Stimulated activated CD4-positive, alpha-beta T cell treated with anti-CD3 and anti-CD28 coated beads, Interleukin-15, amount 100 ng/mL, for 24 hours (primary cell): Measurements from ENCODE around the gene PNMA3.
"Not testable (repeated sequence)": the region's sequence is repeated elsewhere in the genome, so short reads cannot be mapped to it uniquely, and the experiment has no call there.

Experiments
- DNase-seq: peaks from one replicate; pipeline ENCODE4 v3.0.0-alpha.2; 2020

Gene PNMA3

DNA sequence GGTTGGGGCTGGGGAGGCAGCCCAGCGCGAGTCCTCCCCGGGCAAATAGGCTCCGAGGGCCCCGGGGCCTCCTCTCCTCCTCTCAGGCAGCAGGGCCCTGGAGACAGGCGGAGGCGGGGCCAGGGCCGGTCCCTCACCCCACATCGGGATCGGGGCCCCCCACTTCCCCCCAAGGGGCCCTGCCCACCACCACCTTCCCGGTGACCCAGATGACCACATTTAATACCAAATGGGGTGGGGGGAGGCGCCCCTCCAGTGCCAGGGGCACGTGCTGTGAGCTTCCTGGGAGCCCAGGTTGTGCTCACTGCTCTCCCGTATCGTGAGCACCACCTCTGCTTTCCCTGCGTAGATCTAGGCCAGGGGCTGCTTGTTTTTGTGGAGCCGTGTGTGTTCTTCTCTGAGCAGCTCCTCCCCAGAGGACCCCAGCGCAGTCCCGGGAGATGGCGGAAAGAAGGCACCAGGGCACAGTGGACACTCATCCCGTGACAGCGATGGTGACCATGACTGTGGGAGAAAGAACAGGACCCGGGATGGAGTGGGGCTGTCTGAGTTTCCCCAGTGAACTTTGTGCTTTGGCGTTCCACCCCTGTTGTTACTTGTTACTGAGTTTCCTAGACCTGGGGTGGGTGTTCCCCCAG is 18.1 kb downstream of the PNMA3 start:
- no peak for DNase-seq

DNA sequence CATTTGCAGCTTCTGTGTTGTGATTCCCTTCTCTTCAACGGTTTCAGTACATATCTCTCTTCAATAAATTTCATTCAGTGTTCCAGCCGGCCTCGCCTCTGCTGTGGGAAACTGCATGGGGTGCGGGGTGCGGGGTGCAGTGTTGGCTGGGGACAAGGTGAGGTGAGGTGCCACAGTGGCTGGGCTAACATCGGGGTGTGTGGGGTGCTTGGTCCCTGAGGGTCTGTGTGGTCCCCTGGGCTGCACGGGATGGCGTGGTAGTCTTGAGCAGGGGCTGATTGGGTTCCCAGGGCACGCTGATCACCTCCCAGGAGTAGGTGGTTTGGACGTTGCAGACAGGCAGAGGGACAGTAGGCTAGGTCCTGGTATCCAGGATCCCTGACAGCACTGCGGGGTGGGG is 18.7 kb downstream of the PNMA3 start:
- DNase-seq = no peak

DNA sequence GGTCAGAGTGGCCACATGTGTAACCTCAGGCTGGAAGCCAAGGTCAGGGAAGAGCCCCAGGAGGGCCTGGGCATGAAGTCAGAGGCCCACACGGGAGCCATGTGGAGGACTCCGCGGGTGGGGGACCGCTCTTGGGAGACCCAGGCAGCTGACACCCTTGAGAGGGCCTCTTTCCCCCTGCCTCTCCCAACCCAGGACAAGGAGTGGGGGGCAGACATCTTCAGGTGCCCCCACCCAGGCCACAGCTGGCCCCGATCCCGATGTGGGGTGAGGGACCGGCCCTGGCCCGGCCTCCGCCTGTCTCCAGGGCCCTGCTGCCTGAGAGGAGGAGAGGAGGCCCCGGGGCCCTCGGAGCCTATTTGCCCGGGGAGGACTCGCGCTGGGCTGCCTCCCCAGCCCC is 19.1 kb downstream of the PNMA3 start:
- DNase-seq = no peak

DNA sequence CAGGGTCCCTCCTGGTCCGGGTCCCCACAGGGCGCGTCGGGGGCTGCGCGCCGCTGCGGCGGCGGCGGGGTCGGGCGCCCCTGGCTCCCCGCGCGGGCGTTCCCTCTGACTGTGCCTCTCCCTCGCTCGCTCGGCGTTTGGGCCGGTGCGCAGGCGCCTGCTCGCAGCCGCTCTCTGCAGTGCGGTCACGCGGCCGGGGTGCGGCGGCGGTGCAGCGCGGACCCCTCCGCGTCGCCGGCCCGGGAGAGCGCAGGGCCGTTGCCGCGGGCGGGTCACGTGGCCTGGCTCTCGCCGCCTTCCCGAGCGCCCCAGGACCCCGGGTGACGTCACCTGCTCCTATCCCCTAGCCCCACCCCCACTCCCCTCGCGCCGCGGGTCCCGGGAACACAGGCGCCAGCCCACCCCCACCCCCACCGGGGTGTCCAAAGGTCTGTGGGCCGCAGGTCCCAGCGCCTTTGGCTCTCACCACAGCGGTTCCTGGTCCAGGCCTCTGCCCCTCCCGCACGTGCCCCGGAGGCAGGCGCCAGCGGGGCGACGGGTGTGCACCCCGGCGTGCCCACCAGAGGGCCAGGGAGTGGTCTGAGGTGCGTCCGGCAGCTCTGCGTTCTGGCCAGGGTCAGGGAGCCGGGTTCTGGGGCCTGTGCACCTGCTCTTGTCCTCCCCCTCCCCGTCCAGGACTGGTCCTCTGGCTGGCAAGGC is 21.3 kb downstream of the PNMA3 start:
- DNase-seq = not testable (repeated sequence)

DNA sequence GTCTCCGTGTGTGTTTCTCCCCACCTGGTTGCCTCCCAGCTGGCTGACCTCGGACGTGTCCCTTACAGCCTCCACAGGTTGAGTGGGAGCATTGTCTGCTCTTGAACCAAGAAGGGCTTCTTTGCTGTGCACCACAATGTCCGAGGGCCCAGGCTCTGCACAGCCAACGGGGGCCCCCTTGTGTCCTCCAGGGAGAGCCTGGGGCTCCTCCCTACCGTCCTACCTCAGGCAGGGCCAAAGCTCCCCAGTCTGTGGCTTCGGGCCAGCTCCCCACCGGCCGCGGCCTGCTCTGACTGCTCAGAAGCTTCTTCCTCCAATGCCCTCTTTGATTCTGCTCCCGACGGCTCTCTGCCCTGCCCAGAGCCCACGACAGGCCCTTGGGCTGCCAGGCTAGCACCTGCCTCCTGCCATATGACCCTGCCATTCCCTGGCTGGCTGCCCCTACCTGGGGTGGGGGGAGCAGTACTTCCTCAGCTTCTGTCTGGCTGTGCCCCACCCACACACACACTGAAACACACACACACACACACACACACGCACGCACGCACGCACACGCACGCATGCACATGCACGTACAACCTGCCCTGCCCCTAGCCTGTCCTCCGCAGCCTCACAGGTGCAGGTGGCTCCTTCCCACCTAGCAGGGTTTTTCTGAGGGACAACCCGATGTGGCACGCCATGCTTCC is 27.1 kb downstream of the PNMA3 start:
- not testable (repeated sequence) for DNase-seq

DNA sequence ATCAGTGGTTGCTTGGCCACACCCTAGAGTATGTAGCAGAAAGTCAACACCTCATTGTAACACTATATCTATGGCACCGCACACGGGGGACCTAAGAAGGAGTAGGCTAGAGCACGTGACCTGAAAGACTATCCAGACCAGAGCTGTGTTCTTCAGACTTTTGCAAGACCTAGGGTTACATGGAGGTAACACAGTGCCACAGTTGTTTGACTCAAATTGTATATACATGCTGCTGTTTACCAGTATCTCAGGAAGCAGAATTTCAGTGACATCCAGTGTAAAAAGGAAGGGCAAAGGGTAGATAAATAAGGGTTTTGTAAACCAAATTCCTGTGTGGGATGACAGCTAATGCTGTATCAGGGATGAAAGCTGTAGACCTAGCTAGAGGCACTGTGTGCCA is 46.1 kb downstream of the PNMA3 start:
- no peak for DNase-seq

DNA sequence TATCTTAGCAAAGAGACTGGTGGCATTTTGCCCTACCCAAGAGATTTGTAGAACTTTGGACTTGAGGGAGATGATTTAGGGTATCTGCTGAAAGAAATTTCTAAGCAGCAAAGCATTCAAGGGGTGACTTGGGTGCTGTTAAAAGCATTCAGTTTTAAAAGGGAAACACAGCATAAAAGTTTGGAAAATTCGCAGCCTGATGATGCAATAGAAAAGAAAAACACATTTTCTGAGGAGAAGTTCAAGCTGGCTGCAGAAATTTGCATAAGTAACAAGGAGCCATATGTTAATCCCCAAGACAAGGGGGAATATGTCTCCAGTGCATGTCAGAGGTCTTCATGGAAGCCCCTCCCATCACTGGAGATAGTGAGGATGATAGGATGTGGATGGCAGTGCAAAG is 48.7 kb downstream of the PNMA3 start:
- not testable (repeated sequence) for DNase-seq

DNA sequence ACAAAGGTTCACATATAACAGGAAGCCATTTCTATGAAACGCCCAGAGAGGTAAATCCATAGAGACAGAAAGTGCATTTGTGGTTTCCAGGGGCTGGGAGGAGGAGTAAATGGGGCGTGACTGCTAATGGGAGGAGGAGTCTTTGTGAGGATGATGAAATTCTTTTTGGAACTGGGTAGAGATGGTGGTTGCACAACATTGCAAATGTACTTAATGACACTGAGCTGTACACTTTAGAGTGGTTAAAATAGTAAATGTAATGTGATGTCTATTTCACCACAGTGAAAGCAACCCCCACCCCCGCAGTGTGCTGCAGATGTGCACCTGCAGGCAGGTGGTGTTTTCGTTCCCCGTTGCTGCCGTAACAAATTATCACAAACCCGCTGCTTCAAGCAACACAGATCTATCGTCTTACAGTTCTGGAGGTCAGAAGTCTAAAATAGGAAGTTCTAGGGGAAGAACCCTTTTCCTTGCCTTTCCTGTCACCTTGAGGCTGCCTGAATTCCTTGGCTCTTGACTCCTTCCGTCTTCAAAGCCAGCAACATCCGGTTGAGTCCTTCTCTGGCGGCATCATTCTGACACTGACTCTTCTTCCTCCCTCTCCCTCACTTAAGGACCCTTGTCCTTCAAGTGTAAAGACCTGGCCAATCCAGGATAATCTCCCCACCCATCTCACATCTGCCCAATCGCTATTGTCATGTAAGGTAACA is 50.0 kb downstream of the PNMA3 start:
- DNase-seq = not testable (repeated sequence)
